Activated CD4-positive, CD25-positive, alpha-beta regulatory T cell treated with anti-CD3 and anti-CD28 coated beads, Interleukin-2, amount 50 U/mL, for 16 hours (primary cell): ENCODE results near the gene TLE5.
A peak's percentile ranks its signal among the peaks of the same experiment; 100 is the strongest.
"Not testable (repeated sequence)": the region's sequence is repeated elsewhere in the genome, so short reads cannot be mapped to it uniquely, and the experiment has no call there.

Experiments used
- DNase-seq: peaks from one replicate; pipeline ENCODE4 v3.0.0-alpha.2; 2020; ENCODE audit warnings: low read depth, low spot score

TLE5 gene

DNA sequence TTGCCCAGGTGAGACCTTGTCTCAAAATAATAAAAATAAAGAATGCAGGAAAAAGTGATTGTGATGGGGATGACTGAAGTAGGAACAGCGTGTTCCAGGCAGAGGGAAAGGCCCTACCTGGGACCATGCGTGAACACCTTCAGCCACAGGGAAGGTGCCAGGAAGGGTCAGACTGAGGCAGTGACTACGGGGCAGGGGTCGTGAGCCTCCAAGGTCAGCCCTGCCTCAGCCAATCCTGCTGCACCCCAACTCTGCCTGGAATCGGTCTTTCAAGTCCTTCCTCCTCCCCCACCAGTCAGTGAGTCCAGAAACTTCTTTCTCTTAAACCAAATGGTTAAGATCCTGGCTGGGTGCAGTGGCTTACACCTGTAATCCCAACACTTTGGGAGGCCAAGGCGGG lies 17.1 kb downstream of the TLE5 start:
- DNase-seq = no peak

DNA sequence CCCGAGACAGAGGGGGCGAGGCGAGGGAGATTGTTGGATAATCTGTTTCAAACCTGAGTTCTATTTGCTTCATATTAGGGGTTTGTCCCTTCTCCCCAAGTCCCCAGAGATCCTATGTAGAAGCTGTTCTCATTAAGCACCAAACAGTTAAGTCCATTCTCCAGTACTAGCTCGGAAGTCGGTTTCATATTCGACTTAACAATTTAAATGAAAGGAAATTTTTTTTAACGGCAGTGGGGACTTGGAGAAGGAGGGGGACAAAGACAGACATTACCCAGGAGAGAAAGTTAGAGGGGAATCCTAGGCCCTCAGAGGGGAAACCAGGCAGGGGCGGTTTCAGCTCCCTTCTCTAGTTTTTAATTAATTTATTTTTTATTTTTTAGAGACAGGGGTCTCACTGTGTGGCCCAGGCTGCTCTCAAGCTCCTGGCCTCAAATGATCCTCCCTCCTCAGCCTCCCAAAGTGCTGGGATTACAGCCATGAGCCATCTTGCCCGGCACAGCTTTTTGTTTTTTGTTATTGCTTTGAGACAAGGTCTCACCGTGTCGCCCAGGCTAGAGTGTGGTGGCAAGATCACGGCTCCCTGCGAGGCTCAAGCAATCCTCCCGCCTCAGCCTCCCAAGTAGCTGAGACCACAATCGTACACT lies 19.6 kb downstream of the TLE5 start:
- DNase-seq = no peak

DNA sequence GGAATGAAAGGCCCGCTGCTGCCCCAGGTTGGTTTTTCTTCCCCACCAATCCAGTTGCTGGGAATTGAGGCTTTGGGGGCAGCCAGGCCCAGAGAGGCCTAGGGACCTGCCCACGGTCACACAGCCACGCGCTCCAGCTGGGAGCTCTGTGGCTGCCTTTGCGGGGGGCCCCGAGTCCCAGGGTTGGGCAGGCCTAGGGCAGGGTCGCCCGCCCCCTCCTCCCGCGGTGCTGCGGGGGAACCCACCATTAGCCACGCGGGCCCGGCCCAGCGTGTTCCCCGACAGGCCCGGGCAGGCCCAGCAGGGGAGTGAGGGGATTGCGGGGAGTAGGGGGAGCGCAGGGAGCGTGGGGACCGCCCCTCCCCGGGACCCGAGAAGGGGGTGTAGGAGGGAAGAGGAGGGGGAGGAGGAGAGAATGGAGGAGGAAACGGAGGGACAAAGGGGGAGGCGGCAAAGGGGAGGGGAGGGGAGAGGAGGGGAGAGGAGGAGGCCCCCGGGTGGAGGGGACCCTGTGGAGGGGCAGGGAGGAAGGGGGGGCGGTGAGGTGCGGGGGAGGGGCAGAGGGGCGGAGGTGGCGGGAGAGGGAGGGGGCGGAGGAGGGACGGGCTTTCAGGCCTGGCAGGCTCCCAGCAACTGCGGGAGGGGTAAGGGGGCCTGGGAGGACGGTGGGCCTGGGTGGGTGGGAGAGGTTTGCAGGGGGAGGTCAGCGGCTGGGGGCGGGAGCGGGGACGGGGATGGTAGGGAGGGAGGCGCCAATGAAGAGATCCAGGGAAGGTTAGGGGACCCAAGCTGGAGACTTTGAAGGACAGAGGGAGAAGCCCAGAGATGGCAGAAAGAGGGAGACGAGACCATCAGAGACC lies 20.3 kb downstream of the TLE5 start:
- no peak for DNase-seq

- no peak for DNase-seq
Measured at GRCh38 chr19:3041327-3041726, 21.0 kb downstream of the TLE5 start.

DNA sequence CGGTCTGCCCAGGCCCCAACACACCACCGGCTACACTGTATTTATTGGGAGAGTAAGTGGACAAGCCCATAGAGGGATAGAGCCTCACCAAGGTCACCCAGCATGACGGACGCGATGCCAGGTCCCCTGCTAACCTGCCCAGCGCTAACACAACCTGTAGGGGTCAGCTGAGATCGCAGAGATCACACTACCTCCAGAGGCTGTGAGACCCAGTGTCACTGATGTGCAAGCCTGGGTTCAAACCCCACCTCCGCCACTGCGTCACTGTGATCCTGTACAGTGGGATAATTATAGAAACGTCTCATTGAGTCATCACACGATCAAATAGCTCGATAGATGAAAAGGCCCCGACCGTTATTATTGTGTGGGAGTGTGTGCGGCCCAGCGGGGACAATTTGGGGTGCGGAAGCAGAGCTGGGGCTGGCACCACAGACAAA lies 22.6 kb downstream of the TLE5 start:
- no peak for DNase-seq

DNA sequence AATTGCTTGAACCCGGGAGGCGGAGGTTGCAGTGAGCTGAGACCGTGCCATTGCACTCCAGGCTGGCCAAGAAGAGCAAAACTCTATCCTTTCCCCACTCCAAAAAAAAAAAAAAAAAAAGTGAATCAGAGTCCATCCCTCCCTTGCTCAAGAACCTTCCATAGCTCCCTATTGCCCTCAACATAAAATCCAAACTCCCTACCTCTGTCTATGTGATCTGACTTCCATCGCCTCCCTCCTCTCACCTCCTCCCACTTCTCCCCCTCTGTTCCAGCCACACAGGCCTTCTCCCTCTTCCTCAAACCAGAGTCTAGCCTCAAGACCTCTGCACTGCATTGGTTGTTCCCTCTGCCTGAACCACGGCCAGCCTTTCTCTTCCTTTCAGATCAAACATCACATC lies 23.2 kb downstream of the TLE5 start:
- no peak for DNase-seq

DNA sequence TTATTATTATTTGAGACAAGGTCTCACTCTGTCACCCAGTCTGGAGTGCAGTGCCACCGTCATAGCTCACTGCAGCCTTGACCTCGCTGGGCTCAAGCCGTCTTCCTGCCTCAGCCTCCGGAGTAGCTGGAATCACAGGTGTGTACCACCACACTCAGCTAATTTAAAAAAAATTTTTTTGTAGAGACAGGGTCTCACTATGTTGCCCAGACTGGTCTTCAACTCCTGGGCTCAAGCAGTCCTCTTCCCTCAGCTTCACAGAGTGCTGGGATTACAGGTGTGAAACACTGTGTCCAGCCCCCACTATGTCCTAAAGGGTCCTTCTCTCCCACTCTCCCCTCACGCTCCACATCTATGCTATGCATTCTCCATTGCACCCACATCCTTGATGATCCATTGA lies 24.1 kb downstream of the TLE5 start:
- DNase-seq = no peak

- not testable (repeated sequence) for DNase-seq
Measured at GRCh38 chr19:3036977-3037544, 25.2 kb downstream of the TLE5 start.

DNA sequence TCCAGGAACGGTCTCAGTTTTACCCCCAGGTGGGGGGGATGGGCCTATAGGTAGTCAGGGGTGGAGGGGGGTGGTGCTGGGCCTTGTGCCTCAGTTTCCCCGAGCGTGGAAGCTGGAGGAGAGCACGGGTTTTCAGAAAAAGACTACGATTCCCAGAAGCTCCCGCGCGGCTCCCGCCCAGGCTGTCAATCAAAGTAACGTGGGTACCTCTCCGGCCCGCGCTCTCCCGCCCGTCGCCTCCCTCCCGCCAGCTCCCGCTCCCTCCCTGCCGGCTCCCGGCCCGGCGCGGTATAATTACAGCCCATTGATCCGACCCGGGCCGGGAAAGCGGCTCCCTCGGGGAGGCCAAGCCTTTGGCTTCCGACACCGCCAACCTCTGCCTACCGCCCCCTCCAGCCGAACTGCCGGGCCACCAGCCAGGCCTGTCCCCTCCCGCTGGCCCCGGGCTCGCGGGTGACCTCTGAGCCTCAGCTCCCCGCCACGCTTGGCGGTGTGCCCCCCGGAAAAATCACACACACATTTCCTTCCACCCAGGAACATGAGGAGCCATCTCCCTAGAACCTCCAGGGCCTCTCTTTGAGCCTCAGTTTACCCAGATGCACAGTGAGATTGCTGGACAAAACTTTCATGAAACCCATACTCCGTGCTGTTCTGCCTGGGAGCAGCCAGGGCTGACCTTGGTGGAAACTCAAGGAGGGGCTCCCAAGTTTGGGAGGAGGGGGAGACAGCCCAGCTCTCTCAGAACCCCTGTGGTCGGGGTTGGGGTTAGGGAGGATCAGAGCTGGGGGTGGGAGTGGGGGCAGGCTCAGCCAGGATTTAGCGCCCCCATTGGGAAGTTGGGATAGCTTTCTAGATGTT lies 25.9 kb downstream of the TLE5 start:
- DNase-seq = peak; percentile 54

- peak; percentile 92 for DNase-seq
Measured at GRCh38 chr19:3035542-3036118, 26.7 kb downstream of the TLE5 start.

DNA sequence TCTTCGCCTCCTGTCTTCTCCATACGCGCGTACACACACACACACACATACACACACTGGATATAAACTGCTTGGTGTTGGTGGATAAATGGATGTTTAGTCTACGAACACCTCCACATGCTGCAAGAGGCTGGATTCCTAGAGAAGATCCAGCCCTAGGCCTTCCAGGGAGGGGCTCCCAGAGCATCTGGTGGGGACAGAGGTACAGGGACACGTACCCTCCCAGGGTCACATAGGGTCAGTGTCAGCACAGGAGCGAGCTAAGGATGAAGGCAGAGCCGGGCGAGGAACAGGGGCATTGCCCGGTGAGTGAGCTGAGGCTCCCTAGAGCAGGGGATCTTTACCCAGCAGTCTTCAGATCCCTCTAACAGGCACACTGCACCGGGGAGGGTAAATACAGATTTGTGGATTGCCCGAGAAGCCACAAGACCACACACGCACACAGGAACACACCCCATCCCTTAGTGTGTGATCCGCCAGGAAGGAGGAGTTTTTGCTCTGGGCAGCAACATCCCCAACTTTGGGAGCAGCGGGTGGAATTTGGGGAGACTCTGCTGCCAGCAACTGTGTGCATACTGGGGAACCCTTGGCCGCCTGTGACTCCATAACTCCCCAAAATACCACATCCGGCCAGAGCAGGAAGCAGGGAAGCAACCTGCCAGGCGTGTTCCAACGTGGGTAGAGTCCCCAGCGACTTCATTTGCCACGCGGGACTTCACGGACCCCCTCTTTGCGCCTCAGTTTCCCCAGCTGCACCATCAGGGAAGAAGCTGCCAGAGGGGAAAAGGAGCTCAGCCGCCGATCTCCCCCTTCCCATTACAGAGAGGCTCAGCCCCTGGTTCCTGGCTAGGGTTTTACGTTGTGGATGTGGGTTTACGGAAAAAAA lies 27.4 kb downstream of the TLE5 start:
- no peak for DNase-seq

DNA sequence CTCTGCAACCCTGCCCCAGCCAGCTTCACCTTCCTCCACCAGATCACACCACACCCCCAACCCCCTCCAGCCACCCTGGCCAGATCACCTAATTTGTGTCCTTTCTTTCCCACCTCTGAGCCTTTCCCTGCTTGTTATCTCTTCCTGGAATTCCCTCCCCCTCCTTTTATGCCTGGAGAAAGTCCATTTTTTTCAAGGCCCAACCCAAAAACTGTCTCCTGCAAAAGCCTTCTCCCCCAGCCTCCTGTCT lies 28.0 kb downstream of the TLE5 start:
- no peak for DNase-seq

GRCh38 chr19:3033595-3034405 lies 28.5 kb downstream of the TLE5 start:
- DNase-seq = no peak

DNA sequence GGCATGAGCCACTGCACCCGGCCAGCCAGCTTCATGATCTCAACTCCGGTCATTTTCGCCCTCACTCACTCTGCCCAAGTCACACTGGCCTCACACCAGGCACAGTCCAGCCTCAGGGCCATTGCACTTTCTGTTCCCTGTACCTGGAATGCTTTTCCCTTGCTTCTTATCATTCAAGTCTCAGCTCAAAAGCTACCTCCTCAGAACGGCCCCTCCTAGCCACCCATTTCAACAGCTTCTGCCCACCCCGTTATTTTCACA lies 30.8 kb downstream of the TLE5 start:
- no peak for DNase-seq

GRCh38 chr19:3029065-3029923 lies 33.0 kb downstream of the TLE5 start, which contains the start of gene TLE2:
TLE2 (minus strand) TSS chr19:3029280; CDS start chr19:3028904, 376 bp downstream.
- no peak for DNase-seq

DNA sequence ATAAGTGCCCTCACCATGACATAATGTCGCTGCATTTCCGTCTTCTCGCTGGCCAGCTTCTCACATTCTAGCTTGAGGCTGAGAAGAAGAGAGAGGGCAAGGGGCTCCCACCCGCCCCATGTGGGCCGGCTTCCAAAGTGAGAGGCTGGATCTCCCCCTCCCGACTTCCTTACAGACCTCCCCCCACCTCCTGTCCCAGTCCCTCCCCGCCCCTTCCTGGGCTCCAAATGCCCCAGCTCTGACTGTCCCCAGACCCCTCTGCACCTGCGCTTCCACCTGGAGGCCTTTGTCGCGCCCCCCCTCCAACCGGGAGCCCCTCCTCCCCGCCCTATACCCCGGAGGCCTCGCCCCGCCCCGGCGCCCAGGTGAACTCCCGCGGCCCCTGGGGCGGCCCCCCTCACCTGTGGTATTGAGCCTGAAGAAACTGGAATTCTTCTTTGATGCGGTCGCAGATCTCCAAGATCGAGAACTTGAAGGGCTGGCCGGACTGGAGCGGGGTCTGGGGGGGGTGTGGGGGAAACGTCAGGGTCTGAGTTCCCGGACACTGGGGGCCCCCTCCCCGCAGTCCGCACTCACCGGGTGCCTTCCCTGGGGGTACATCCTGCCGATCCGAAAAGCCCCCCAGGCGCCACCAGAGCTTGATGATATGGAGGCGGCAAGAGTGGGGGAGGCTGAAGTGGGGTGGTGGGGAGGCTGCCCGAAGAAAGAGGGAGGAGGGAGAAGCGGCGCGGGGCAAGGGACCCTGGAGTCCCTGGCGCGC lies 33.8 kb downstream of the TLE5 start:
- no peak for DNase-seq

GRCh38 chr19:3027981-3028304 lies 34.4 kb downstream of the TLE5 start:
- no peak for DNase-seq

DNA sequence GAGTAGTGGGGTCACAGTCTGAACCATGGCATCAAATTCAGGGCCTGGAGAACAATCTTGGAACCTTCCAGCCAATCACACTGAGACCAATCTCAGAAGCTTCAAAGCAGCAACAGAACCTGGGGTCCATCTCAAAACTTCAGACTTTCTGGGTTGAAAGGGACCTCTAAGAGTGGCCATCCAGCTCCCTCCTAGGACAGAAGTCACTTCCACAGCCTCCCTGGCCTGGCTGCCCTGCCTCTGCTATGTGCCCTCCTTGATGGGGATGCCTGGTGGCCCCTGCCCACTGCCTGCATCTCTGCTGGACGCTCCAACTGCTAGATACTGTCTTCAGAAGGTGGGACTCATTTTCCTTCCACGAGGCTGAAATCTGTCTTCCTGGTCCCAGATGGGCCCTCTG lies 35.0 kb downstream of the TLE5 start:
- DNase-seq = no peak

DNA sequence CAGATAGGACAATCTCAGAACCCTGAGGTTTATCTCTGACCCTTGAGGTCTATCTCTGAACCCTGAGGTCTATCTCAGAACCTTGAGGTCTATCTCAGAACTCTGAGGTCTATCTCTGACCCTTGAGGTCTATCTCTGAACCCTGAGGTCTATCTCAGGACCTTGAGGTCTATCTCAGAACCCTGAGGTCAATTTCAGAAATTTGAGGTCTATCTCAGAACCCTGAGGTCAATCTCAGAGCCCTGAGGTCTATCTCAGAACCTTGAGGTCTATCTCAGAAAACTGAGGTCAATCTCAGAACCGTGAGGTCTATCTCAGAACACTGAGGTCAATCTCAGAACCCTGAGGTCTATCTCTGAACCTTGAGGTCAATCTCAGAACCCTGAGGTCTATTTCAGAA lies 35.5 kb downstream of the TLE5 start:
- DNase-seq = no peak
